ENCODE measurements around the gene ACE.
"Not testable (repeated sequence)": the region's sequence is repeated elsewhere in the genome, so short reads cannot be mapped to it uniquely, and the experiment has no call there.

The ACE gene

DNA sequence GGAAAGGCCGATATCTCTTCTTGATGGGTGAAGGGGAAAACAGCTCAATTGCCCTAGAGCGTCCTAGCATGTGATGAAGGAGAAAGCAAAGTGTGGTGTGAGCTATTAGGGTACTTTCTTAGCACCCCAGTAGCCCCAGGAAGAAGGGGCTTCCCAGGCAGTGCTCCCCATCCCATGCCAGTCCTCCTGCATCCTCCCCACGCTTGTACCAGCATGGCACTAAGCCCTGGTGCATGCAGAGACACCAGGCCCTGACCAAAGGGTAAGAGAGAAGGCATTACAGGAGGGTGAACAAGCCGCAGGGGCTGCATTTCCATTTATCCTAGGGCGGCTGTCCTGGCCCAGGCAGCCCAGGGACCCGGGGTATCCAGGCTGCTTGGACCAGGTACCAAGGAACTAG lies 33.8 kb upstream of the ACE start:
- FAIRE-seq (peak; percentile 42), DNase-seq (ENCODE audit: insufficient read length, low spot score) (no peak)

DNA sequence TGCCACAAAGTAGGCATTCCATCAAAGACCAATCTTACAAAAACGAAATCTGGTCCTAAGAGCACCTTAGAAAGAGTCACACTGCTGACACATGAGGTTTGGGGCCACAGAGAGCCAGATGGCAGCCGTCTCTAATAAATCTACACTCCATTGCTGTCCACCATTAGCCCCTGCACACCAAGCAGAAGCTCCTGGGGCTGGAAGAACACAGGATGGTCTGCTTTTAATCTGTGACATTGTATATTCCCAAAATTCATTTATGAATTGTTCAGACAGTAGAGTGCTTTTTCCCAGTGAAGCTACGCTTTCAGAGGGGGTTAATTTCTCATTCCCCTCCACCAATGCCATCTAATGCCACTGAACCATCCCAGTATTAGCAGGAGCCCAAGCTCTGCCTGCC lies 32.4 kb upstream of the ACE start:
- FAIRE-seq (no peak), DNase-seq (ENCODE audit: insufficient read length, low spot score) (no peak)

DNA sequence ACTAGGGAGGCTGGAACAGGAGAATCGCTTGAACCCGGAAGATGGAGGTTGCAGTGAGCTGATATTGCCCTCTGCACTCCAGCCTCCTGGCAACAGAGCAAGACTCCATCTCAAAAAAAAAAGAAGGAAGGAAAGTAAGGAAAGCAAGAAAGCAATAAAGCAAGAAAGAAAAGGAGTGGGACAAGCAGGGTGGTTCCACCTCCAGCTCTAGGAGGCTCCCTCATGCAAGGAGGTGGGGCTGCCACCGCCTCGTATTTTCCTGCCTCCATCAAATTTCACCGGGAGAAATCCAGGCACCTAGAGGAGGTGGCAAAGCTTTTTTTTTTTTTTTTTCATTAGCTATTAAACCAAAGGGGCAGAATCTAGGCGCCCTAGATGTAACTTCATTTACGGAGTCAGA lies 31.8 kb upstream of the ACE start:
- no peak for DNase-seq (ENCODE audit: insufficient read length, low spot score)
- FAIRE-seq: no peak

DNA sequence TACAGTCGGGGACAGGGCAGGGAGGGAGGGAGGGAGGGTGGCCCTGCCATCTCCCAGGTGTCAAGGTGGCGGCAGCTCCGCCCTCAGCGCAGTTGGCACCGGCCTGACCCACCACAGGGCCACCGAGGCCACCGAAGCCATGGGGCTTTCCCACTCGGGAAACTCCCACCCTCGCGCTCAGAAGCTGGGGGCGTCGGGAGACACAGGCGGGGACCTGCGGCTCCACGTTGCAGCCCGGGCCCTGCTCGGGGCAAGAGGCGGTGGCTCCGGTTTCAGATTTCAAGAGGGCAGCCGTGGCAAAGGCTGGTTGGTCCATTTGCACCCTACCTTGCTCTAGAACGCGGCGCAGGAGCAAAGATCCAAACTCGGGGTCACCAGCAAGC lies 31.3 kb upstream of the ACE start:
- FAIRE-seq: no peak

DNA sequence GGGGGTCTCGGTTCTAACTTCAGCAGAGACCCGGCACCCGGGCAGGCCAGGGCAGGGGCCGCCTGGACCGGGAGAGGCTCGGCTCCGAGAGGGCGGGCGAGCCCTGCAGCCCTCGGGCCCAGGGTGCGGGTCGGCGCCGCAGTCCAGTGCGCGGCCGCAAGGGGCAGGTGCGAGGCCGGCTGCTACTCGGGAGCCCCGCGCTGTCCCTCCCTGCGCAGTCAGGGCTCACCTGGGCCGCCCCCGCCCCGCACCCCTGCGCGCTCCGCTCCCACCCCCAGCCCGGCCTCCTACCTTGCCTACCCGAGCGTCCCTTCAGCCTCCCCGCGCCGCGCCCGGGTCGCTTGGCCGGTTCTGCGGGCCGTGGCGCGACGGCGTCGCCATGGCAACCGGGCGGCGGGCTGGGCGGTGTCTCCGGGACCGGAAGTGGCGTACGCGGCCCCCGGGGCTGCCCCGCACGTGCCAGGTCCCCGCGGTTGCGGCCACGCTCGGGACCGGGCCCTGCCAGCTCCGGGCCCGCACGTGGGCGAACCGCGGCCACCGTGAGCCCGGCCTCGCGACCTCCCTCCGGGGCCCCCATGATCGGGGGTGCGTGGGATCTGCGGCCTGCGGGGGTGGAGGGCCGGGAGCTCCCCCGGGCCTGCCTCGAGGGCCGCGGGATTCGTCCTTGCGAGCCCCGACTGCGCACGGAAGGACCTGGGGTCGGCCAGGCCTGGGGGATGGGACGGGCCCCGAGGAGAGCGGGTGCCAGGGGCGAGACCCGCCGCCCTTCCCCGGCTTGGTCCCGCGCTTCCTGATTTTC lies 30.7 kb upstream of the ACE start, which contains the start of gene CYB561:
Gene CYB561 (minus strand): TSS at position 353 of the 799 bp plus-strand sequence. CDS start 8,759 bp downstream, outside the sequence.
- DNase-seq (ENCODE audit: insufficient read length, low spot score) (peak; percentile 51), FAIRE-seq (no peak)

More for the DNA sequence above, 31.3 kb upstream of the ACE start:
- DNase-seq (ENCODE audit: insufficient read length, low spot score): no peak

DNA sequence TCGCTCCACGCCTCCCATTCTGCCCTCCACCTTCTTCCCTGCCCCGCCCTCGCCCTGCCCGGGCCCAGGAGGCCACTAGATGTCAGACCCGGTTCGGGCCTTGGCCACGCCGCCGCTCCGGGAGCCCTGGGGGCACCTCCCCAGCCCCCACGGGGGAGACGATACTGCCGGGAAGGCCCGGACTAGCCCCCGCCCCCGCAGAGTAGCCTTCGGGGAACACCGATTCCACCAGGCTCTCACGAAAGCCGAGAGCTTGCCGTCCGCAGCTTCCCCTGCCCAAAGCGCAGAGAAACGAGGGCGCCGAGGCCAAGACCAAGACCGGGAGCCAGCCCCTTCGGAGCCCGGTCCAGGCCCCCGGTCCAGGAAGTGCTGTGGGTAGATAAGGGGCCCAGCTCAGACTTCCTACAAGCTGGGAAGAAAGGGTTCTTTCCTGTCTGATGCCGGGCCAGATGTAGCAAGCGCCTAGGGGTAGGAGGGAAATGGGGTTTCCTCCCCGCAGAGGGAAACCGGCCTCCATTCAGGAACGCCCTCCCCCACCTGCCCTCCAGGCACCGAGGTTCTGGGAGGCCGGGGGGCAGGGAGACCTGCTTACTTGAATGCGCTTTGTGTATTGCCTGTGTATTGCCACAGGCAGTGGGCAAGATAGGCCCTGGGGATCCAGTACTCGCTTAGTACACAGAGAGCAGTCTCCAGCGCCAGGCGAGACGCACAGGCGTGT lies 29.9 kb upstream of the ACE start:
- FAIRE-seq: no peak
- DNase-seq (ENCODE audit: insufficient read length, low spot score): no peak

DNA sequence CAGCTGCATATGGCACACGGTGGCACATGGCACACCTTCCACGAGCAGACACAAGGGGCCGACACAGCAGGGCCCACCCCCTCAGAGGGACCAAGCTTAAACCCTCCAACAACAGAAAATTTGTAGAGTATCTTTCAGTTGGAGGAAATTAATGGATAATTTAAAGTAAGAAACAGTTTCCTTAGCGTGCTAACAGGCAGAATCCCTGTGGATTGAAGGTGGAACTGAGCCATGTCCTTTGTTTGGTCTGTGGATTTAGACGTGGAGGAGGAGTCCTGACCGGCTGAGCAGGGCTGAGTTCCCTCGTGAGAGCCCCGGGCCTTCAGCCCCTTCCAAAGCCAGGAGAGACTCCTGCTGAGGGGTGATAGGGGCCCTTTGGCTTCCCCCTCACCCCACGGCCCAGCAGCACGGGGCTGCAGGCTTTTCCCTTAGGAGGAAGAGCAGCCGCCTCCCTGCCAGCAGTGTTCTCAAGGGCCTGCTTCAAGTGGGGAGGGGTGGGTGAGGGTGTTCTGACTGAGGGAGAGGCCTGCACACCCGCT lies 29.3 kb upstream of the ACE start:
- DNase-seq (ENCODE audit: insufficient read length, low spot score) (no peak), FAIRE-seq (no peak)

DNA sequence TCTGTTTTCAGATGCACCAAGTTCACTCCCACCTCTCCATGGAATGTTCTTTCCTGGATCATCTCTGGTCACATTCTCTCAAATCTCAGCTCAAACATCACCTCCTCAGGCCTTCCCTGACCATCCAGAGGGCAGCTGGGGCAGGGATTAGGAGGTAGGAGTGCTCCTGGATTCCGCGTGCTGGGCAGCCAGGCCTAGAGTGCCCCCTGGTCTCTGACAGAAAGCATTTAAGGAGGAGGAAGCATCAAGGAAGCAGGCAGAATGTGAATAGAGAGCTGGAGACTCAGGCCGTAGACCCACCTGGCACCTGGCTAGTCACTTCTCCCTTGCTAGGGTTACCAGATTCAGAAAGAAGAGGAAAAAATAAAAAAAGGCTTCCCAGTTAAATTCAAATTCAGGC lies 28.2 kb upstream of the ACE start:
- DNase-seq (ENCODE audit: insufficient read length, low spot score) (no peak), FAIRE-seq (no peak)

DNA sequence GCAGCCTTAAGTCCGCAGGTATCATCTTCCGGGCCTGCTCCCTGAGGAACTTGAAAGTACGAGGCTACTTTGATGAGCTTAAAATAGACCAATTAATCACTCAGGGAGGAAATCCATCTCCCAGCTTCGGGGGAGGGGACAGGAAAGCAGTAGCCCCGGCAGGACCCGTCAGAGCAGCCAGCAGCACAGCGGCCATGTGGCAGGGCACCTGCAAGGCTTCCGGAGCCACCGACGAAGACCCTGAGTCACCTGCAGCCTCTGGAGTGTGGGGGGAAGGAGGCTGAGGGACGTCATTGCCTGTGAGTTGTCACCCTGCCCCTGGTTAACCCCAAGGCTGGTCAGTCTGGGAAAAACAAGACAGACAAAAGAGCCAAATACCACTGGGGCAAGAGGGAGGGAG lies 26.3 kb upstream of the ACE start:
- DNase-seq (ENCODE audit: insufficient read length, low spot score) (no peak), FAIRE-seq (no peak)

DNA sequence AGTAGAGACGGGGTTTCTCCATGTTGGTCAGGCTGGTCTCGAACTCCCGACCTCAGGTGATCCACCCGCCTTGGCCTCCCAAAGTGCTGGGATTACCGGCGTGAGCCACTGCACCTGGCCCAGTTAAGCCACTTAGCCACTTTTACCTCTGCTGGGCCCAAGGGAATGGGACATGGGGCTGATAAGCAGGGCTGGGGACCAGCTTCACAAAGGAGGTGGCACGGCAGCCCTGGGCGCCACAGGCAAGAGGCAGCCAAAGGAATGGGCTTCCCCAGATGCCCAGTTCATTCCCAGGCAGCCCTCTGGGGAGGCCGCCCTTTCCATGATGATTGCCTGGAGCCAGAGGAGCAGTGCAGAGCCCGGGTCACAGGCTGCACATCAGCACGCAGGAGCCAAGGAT lies 25.7 kb upstream of the ACE start:
- DNase-seq (ENCODE audit: insufficient read length, low spot score) (no peak), FAIRE-seq (no peak)

DNA sequence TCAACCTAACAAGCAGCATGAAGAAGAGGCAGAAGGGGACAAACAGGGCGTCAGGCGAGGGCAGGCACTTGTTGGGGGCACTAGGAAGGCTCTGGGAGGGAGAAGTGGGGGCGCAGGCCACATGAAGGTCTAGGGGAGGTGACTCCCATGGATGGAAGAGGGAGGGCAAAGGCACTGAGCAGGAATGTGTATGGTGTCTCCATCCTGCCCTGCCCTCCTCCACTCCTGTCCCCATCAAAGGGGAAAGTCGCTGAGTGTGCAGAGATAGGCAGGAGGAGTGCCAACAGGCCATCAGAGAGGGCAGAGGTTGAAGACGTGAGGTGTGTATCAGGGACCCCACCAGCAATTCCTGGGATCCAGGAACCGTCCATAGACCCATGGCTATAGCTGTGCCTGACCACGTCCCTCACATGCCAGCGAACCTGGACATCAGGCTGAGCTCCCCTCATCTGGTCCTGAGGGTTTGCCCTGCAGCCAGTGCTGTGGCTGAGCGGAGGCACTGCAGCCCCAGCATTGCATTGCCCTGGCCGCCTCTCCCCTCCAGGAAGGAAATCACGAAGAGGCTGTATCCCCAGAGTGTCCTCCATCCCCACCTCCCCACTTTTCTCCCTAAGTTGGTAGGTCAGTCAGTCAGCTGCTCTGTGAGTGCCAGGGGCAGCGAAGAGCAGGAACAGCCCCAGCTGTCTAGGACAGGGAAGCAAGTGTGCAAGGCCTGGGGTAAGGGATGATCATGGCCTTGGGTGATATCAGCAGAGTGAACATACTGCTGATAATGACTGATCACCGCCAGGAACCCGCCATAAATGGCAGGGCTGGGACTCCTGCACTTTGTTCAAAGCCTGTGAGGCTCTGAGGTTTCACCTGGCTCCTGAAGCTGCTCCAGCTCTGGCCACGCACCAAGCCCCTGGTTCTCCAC lies 24.6 kb upstream of the ACE start:
- DNase-seq (ENCODE audit: insufficient read length, low spot score): no peak
- no peak for FAIRE-seq

DNA sequence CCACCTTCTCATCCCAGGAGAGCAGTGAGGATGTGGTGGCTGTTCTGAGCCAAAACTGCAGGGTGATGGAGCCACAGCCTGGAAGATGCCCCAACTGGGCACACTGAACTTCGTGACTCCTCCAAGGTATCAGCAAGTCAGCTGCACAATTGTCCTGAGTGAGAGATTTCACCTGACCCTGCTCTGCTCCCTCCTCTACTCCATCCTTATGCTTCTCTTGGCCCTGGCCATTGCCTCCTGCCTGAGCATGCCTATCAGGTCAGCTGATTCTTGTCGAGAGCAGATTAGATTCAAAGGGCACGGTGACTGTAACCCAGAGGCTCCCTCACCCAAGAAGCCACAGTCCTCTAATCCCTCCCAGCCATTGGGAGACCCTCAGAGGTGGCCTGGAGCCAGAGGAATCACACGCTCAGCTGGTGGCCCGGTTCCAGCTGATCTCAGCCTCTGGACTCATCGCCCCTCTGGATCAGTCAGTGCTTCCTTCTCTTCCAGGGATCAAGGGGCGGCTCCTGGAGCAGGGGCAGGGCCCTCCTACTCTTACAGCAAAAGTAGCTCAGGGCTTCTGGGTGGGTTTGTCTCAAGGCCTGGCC lies 23.8 kb upstream of the ACE start:
- DNase-seq (ENCODE audit: insufficient read length, low spot score) (no peak), FAIRE-seq (no peak)

DNA sequence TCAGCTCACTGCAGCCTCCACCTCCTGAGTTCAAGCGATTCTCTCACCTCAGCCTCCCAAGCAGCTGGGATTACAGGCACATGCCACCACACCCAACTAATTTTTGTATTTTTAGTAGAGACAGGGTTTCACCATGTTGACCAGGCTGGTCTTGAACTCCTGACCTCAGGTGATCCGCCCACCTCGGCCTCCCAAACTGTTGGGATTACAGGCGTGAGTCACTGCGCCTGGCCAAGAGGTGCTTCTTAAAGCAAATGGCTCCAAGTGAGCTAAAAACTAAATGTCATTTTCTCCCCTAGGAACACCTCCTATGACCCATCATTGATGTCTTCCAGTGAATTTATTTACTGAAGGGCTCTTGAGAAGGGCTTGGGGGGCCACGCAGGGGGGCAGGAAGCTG lies 22.5 kb upstream of the ACE start:
- not testable (repeated sequence) for FAIRE-seq; DNase-seq (ENCODE audit: insufficient read length, low spot score)

DNA sequence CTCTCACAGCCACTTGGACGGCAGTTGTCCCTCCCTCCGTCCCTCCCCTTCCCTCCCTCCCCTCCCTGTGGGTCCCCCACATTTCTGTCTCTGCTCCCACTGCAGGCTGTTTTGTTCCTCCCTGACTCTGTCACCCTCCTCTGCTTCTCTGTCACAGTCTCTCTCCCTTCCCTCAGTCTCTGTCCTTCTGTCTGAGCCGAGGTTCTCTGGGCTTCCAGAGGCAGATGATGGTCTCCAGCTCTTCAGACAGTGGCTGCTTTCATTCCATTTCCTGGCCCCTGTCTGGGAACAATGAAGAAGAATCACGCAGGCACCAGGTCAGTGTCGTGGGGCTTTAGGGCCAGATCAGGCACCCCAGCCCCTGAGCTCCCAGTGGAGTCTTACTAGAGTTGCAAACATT lies 21.9 kb upstream of the ACE start:
- DNase-seq (ENCODE audit: insufficient read length, low spot score) (no peak), FAIRE-seq (no peak)

DNA sequence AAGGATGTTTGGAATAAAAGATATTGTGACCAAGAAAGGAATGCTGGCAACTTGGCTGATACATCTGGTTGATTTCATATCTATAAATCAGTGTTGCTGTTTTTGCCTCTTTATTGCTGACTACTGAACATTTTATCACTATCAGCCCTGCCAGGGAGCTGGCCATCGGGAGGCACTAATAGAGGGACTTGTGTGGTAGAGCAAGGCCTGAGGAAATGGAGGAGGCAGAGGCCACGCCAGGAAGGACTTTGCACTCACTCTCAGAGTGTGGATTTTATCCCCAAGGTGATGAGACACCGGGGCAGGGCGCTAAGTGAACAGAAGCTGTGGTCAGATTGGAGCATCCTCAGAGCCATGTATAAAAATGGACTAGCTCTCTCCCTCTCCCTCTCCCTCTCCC lies 21.4 kb upstream of the ACE start:
- DNase-seq (ENCODE audit: insufficient read length, low spot score): no peak
- no peak for FAIRE-seq

DNA sequence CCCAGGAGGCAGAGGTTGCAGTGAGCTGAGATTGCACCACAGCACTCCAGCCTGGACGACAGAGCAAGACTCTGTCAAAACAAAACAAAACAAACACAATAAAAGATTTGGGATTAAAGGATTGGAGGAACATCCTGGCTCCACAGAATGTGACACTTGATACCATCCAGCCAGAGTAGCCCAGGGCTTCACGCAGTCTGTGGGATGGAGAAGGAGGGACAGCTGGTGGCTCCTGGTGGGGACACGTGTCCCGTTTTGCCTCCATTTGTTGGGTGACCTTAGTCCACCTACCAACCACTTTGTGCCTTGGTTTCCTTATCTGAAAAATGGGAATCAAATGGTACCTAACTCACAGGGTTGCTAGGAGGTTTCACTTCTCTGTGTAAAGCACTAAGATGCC lies 18.4 kb upstream of the ACE start:
- no peak for FAIRE-seq
- no peak for DNase-seq (ENCODE audit: insufficient read length, low spot score)

DNA sequence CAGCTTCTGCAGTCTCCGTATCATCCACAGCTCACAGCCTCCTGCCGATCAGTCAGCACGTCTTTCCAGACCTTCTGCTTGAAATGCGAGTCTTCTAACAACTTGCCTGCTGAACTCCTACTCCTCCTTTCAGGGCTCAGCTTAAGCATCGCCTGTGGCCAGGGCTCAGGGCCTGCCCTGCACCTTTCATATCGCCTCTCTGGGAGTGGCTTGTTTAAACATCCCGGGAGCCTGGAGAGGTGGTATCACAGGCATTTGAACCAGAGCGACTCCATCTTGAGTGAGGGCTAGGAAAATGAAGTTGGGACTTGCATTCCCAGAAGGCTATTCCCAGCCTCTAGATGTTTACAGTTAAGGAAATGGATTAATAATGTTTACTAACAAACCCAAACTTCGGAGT lies 16.8 kb upstream of the ACE start:
- no peak for FAIRE-seq
- DNase-seq (ENCODE audit: insufficient read length, low spot score): no peak

DNA sequence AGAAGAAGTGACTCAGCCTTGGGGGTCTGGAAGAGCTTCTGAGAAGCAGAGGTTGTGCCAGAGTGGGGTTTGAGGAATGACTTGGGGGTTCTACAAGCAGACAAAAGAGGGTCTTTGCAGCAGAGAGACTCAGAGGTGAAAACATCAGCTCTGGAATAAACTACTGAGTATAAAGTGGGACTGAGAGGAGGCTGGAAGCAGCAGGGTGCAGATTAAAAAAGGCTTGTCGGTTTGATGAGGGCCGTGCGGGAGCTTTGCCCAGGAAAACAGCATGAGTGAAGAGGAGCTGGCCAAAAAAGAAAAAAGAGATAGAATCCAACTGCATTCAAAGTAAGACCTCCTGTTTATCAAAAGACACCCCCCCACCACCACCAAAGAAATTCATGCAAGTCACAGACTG lies 13.1 kb upstream of the ACE start:
- FAIRE-seq: no peak

DNA sequence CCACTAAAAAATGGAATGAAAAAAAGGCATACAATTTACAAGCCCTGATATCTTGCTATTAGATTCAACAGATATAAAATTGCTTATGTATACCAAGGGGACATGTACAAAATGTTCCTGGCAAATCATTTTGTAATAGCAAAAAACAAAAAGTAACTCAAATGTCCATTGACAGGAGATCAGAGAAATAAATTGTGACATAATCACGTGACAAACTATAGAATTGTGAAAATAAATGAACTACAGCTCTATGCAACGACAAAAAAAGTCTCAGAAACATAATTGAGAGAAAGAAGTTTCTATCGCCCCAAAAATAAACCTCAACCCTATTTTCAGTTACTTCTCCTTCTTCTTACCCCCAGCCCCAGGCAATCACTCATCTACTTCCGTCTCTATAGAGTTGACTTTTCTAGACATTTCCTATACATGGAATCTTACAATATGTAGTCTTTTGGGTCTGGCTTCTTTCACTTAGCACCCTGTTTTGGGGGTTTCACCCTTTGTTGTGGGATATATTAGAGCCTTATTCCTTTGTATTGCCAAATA lies 12.1 kb upstream of the ACE start:
- FAIRE-seq (no peak), DNase-seq (ENCODE audit: insufficient read length, low spot score) (no peak)

More for the DNA sequence above, 13.1 kb upstream of the ACE start:
- no peak for DNase-seq (ENCODE audit: insufficient read length, low spot score)

DNA sequence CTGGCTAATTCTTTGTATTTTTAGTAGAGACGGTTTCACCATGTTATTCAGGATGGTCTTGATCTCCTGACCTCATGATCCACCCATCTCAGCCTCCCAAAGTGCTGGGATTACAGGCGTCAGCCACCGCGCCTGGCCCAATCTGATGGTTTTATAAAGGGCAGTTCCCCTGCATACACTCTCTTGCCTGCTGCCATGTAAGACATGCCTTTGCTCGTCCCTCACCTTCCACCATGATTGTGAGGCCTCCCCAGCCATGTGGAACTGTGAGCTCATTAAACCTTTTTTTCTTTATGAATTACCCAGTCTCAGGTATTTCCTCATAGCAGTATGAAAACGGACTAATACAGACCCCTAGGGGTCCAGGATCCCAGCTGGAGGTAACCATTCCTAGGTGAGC lies 8.8 kb upstream of the ACE start:
- FAIRE-seq; DNase-seq (ENCODE audit: insufficient read length, low spot score): not testable (repeated sequence)
